Activated CD8-positive, alpha-beta T cell treated with anti-CD3 and anti-CD28 coated beads, Interleukin-2, amount 10 ng/mL, durations not matched to agents 7 days and 5 days (primary cell): ENCODE results near the gene FSIP1. TPM values are rescaled to one million over a fixed set of nuclear protein-coding genes. Genes with fewer than 3 reads are reported as not detected.

Experiments
- ATAC-seq: fragments of 150-1000 bp; cut with Tn5 transposase; one replicate; pipeline ENCODE4 v1.10.0; 2021; ENCODE audit warnings: moderate library complexity
- CTCF ChIA-PET: fragments of 350-600 bp; sonication (Branson Sonifier 250); formaldehyde crosslinking; loops from one replicate; lab custom pipeline; 2021; ENCODE audit warnings: antibody characterized with exemption; lab: Charles Lee
- POLR2A ChIA-PET: fragments of 350-600 bp; sonication (Branson Sonifier 250); formaldehyde crosslinking; loops from one replicate; lab custom pipeline; 2021; ENCODE audit warnings: antibody characterized with exemption; lab: Charles Lee
- DNase-seq: peaks from one replicate; pipeline ENCODE4 v3.0.0-alpha.2; 2020
- H3K27ac Mint-ChIP-seq: one replicate; pipeline ENCODE4 v1.8.0; 2021; ENCODE audit warnings: mild to moderate bottlenecking, mixed read lengths
- H3K27me3 Mint-ChIP-seq: one replicate; pipeline ENCODE4 v1.8.0; 2021; ENCODE audit warnings: low read depth, mixed read lengths
- H3K36me3 Mint-ChIP-seq: one replicate; pipeline ENCODE4 v1.8.0; 2021; ENCODE audit warnings: low read depth, mixed read lengths
- H3K4me1 Mint-ChIP-seq: one replicate; pipeline ENCODE4 v1.8.0; 2021; ENCODE audit warnings: low read depth, mixed read lengths
- H3K4me3 Mint-ChIP-seq: one replicate; pipeline ENCODE4 v1.8.0; 2021; ENCODE audit warnings: mild to moderate bottlenecking, mixed read lengths
- H3K9me3 Mint-ChIP-seq: one replicate; pipeline ENCODE4 v1.8.0; 2022; ENCODE audit warnings: mixed read lengths; ENCODE audit not compliant: insufficient read depth
- total RNA-seq, 2 experiments: library from RNA; stranded (reverse); gene quantifications; one replicate each; pipeline ENCODE4 v1.2.3, GENCODE V29; 2021

Gene FSIP1
- total RNA-seq, 2 experiments from 2014 or later = 0.73 to 1.0 TPM

GRCh38 chr15:39597336-39597735 is 185.3 kb downstream of the FSIP1 start:
- H3K36me3 Mint-ChIP-seq = peaks cover 10% of the 10 kb centered on the region
- H3K27ac Mint-ChIP-seq = no peak overlapping the region
- DNase-seq (no peak), ATAC-seq (no peak)
- POLR2A ChIA-PET = no interaction called here
- peaks cover 7% of the 10 kb centered on the region for H3K4me1 Mint-ChIP-seq
- CTCF ChIA-PET = no interaction called here
- H3K4me3 Mint-ChIP-seq = no peak overlapping the region
- H3K27me3 Mint-ChIP-seq = peaks cover 7% of the 10 kb centered on the region
- H3K9me3 Mint-ChIP-seq = no peaks in the 10 kb centered on the region

- no peak for DNase-seq
- no peak for ATAC-seq
- Mint-ChIP-seq H3K4me3 (no peak overlapping the region), H3K9me3 (no peaks in the 10 kb centered on the region), H3K4me1 (peaks cover 7% of the 10 kb centered on the region), H3K27ac (no peak overlapping the region), H3K27me3 (peaks cover 7% of the 10 kb centered on the region), H3K36me3 (peaks cover 10% of the 10 kb centered on the region)
- CTCF ChIA-PET = interaction anchor here (3.1 kb wide), 1 partner anchor 161 kb away, joined by 21 read pairs; no protein-coding TSS in a partner anchor
- POLR2A ChIA-PET = no interaction called here
Observed at GRCh38 chr15:39596358-39597051, 186.1 kb downstream of the FSIP1 start.

DNA sequence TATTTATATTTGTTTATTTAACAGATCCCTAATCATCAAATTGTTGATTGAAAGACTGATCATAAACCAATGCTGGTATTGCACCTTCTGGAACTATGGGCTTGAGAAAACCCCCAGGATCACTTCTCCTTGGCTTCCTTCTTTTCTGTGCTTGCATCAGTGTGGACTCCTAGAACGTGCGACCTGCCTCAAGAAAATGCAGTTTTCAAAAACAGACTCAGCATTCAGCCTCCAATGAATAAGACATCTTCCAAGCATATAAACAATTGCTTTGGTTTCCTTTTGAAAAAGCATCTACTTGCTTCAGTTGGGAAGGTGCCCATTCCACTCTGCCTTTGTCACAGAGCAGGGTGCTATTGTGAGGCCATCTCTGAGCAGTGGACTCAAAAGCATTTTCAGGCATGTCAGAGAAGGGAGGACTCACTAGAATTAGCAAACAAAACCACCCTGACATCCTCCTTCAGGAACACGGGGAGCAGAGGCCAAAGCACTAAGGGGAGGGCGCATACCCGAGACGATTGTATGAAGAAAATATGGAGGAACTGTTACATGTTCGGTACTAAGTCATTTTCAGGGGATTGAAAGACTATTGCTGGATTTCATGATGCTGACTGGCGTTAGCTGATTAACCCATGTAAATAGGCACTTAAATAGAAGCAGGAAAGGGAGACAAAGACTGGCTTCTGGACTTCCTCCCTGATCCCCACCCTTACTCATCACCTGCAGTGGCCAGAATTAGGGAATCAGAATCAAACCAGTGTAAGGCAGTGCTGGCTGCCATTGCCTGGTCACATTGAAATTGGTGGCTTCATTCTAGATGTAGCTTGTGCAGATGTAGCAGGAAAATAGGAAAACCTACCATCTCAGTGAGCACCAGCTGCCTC is 187.1 kb downstream of the FSIP1 start:
- ATAC-seq = no peak
- Mint-ChIP-seq H3K4me3 (no peak overlapping the region), H3K27ac (no peak overlapping the region), H3K9me3 (no peaks in the 10 kb centered on the region), H3K4me1 (peaks cover 7% of the 10 kb centered on the region), H3K36me3 (peaks cover 10% of the 10 kb centered on the region), H3K27me3 (peaks cover 9% of the 10 kb centered on the region)
- CTCF ChIA-PET = interaction anchor here (0.9 to 3.1 kb wide), 4 partner anchors 29 to 162 kb away, joined by 3 to 21 read pairs (median 4); no protein-coding TSS in a partner anchor
- no peak for DNase-seq
- POLR2A ChIA-PET = no interaction called here

DNA sequence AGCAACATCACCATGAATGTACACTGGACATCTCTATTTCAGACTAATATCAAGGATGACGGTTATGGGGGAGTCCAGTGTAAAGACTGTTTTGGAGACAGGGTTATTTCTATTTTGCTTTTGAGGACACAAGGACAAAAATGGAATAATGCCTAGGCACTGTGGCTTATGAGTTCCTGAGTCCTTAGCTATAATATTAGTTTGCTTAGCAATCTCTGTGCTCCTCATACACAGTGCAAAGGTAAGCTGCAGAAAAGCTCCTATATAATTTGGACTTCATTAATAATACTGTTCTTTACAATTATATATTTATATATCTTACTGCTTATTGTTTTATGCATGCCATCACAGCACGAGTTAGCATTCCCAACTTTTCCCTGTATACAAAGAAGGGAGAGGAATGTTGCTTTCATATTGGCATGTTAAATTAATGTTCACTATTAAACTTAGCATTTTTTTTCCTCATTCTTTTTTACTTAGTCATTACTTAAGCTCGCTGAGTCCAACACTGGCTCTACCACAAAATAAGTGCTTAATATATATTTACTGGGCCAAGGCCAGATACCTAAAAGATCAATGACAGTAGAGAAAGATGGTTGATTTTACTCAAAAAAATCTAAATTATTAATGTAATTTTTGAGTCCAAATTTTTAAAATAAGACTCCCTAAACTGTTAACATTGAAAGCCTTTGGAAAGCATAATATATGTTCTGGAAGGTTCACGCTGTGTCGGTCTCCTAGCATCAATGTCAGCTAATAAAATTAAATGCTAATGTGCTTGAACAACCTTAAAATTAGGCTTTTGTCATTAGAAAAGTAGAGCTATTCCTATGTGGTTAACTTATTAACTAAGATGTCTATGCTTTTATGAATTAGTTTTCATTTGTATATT is 187.9 kb downstream of the FSIP1 start:
- Mint-ChIP-seq H3K4me3 (no peak overlapping the region), H3K36me3 (peaks cover 10% of the 10 kb centered on the region), H3K27ac (no peak overlapping the region), H3K27me3 (peaks cover 14% of the 10 kb centered on the region), H3K9me3 (no peaks in the 10 kb centered on the region), H3K4me1 (peaks cover 7% of the 10 kb centered on the region)
- POLR2A ChIA-PET = no interaction called here
- DNase-seq = no peak
- CTCF ChIA-PET = interaction anchor here (0.6 to 3.1 kb wide), 11 partner anchors 12 to 163 kb away, joined by 3 to 21 read pairs (median 4); no protein-coding TSS in a partner anchor
- ATAC-seq = no peak

- peak overlapping the region; percentile 63 for H3K27ac Mint-ChIP-seq
- no peaks in the 10 kb centered on the region for H3K9me3 Mint-ChIP-seq
- peaks cover 10% of the 10 kb centered on the region for H3K36me3 Mint-ChIP-seq
- POLR2A ChIA-PET = no interaction called here
- peaks cover 9% of the 10 kb centered on the region for H3K27me3 Mint-ChIP-seq
- peaks cover 7% of the 10 kb centered on the region for H3K4me1 Mint-ChIP-seq
- CTCF ChIA-PET = interaction anchor here (0.6 to 3.1 kb wide), 9 partner anchors 11 to 164 kb away, joined by 3 to 21 read pairs (median 4); no protein-coding TSS in a partner anchor
- ATAC-seq = no peak
- DNase-seq = no peak
- H3K4me3 Mint-ChIP-seq = no peak overlapping the region
Observed at GRCh38 chr15:39593656-39594445, 188.8 kb downstream of the FSIP1 start.

GRCh38 chr15:39593071-39593655 is 189.5 kb downstream of the FSIP1 start:
- Mint-ChIP-seq H3K4me1 (peaks cover 7% of the 10 kb centered on the region), H3K4me3 (no peak overlapping the region), H3K27me3 (peaks cover 9% of the 10 kb centered on the region), H3K9me3 (no peaks in the 10 kb centered on the region), H3K27ac (no peak overlapping the region), H3K36me3 (peaks cover 10% of the 10 kb centered on the region)
- DNase-seq = no peak
- CTCF ChIA-PET = interaction anchor here (0.9 to 3.1 kb wide), 7 partner anchors 11 to 164 kb away, joined by 3 to 21 read pairs (median 4); no protein-coding TSS in a partner anchor
- POLR2A ChIA-PET = no interaction called here
- ATAC-seq = no peak

DNA sequence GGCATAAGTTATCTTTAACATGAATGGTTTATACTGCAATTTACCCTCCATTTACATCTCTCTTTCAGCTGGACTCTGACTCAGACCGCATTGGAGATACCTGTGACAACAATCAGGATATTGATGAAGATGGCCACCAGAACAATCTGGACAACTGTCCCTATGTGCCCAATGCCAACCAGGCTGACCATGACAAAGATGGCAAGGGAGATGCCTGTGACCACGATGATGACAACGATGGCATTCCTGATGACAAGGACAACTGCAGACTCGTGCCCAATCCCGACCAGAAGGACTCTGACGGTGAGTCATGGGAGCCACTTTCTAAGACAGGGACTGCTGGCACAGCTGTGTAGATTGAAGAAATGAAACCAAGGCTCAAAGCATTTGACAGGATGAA is 190.1 kb downstream of the FSIP1 start:
- no peak overlapping the region for H3K4me3 Mint-ChIP-seq
- peaks cover 7% of the 10 kb centered on the region for H3K4me1 Mint-ChIP-seq
- H3K27me3 Mint-ChIP-seq = peaks cover 9% of the 10 kb centered on the region
- H3K9me3 Mint-ChIP-seq = no peaks in the 10 kb centered on the region
- POLR2A ChIA-PET = no interaction called here
- CTCF ChIA-PET = interaction anchor here (1.5 kb wide), 1 partner anchor 93 kb away, joined by 4 read pairs; no protein-coding TSS in a partner anchor
- DNase-seq (no peak), ATAC-seq (no peak)
- no peak overlapping the region for H3K27ac Mint-ChIP-seq
- H3K36me3 Mint-ChIP-seq = peaks cover 10% of the 10 kb centered on the region

DNA sequence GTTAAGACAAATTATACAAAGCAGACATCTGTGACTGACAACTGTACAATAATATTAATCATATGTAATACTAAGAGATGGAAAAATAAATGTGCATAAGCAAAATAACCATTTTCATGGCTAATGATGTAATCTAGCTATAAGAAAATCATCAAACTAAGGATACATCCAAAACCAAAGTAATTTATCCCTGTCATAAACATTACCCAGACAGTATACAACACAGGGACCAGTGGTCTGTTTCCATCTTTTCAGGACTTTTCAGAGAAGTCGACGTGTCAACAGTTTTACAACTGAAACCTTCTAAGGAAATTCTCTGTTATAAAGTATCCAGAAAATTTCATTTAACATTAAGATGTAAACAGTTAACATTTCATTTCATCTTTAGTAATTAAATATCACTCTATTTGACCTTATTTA is 190.7 kb downstream of the FSIP1 start:
- CTCF ChIA-PET = interaction anchor here (0.8 to 1.5 kb wide), 4 partner anchors 9 to 892 kb away, joined by 3 to 4 read pairs (median 3); no protein-coding TSS in a partner anchor
- no peak for ATAC-seq

DNA sequence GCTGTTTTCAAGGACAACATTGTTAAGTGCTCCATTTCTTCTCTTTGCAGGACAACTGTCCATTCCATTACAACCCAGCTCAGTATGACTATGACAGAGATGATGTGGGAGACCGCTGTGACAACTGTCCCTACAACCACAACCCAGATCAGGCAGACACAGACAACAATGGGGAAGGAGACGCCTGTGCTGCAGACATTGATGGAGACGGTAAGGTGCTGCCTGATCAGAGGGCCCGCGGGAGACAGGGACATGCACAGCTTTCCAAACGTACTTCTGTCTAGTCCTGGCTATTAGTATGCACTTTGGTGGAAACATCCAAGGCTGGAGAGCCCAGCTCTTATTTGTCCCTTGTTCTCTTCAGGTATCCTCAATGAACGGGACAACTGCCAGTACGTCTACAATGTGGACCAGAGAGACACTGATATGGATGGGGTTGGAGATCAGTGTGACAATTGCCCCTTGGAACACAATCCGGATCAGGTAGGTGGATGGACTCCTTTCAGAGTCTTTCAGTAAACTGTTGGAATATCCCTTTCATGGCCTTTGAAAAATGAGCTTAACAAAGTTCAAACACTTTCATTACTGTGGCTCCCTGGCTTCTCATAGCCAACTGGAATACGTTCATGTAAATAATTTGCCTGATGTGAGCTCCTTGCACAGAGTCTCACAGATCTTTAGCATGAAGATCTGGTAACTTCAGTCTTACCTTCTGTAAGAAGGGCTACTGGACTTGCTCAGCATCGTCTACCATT is 191.3 kb downstream of the FSIP1 start:
- H3K27me3 Mint-ChIP-seq = peaks cover 11% of the 10 kb centered on the region

More for the DNA sequence above, 190.7 kb downstream of the FSIP1 start:
- Mint-ChIP-seq H3K27ac (no peak overlapping the region), H3K36me3 (peaks cover 10% of the 10 kb centered on the region), H3K4me3 (no peak overlapping the region), H3K4me1 (peaks cover 7% of the 10 kb centered on the region), H3K27me3 (peaks cover 9% of the 10 kb centered on the region), H3K9me3 (no peaks in the 10 kb centered on the region)
- no peak for DNase-seq
- POLR2A ChIA-PET = no interaction called here

More for the DNA sequence above, 191.3 kb downstream of the FSIP1 start:
- Mint-ChIP-seq H3K9me3 (no peaks in the 10 kb centered on the region), H3K4me3 (no peak overlapping the region), H3K36me3 (peaks cover 10% of the 10 kb centered on the region), H3K4me1 (peaks cover 7% of the 10 kb centered on the region), H3K27ac (no peak overlapping the region)
- ATAC-seq (no peak), DNase-seq (no peak)
- ChIA-PET CTCF (interaction anchor here (0.8 to 1.5 kb wide), 5 partner anchors 10 to 891 kb away, joined by 3 to 4 read pairs (median 3); partner anchors contain the start of gene THBS1), POLR2A (no interaction called here)
